K562 (cell line): ENCODE results near the gene ARL5C. TPM values are rescaled to one million over a fixed set of nuclear protein-coding genes. Genes with fewer than 3 reads are reported as not detected.

Source experiments
- ATAC-seq: fragments of 200-7000 bp; cut with Tn5 transposase; 3 replicates; pipeline ENCODE4 v1.9.1; 2020; ENCODE audit warnings: moderate library complexity
- BruUV-seq: library from RNA; stranded (reverse); fragments of 400-500 nt; replicated peaks from 2 replicates; lab custom pipeline; 2021; lab: Mats Ljungman, UMichigan
- CTCF ChIA-PET: fragments of 300-600 bp; formaldehyde crosslinking; extraction: SDS; loops from one replicate; lab custom pipeline; 2021; ENCODE audit warnings: low intra/inter-chr PET ratio; lab: Yijun Ruan, JAX
- POLR2A ChIA-PET: fragments of 300-600, 350-650 bp; sonication (Branson Sonifier 250); formaldehyde crosslinking; extraction: SDS; loops from one replicate; lab custom pipeline; 2021; ENCODE audit warnings: antibody characterized with exemption, inconsistent platforms; lab: Yijun Ruan, JAX
- DNase-seq, 4 experiments: peaks; one replicate each; pipeline versions ENCODE4 v3.0.0 to v3.0.0-alpha.2; 2011 to 2018; ENCODE audit warnings: low spot score in 3 of 4, mixed read lengths in 3 of 4; ENCODE audit errors: extremely low read depth in 1 of 4
- FAIRE-seq: peaks from 2 replicates; lab custom pipeline; 2011; peaks lifted over from hg19 to GRCh38; lab: Jason Lieb, UNC
- H2AFZ ChIP-seq: 2 replicates; pipeline ENCODE4 v1.6.0; 2011; ENCODE audit warnings: low read depth, low read length, control low read depth, inconsistent platforms
- H3K27ac ChIP-seq: fragments of 200-600 bp; 3 replicates; pipeline ENCODE4 v1.8.0; 2011; ENCODE audit warnings: low read depth, mild to moderate bottlenecking, control low read depth, inconsistent platforms, low read length, moderate library complexity, mixed read lengths; ENCODE audit errors: extremely low read depth
- H3K27me3 ChIP-seq, 2 experiments: fragments of 300-600 bp in 1 of 2; 2 replicates in 1 of 2; 3 replicates in 1 of 2; pipeline versions ENCODE4 v1.6.0 to v1.8.0; 2011; ENCODE audit warnings: inconsistent platforms in 2 of 2, low read length in 2 of 2, mild to moderate bottlenecking in 1 of 2, mixed read lengths in 1 of 2, moderate library complexity in 1 of 2; ENCODE audit not compliant: control insufficient read depth in 2 of 2, insufficient read depth in 2 of 2
- H3K36me3 ChIP-seq: fragments of 300-600 bp; 3 replicates; pipeline ENCODE4 v1.8.0; 2011; ENCODE audit warnings: mild to moderate bottlenecking, low read length, inconsistent platforms; ENCODE audit not compliant: control insufficient read depth, insufficient read depth
- H3K4me1 ChIP-seq, 2 experiments: fragments of 200-600 bp in 1 of 2; replicated peaks in 1 of 2; 2 replicates in 1 of 2; 3 replicates in 1 of 2; pipeline versions ENCODE4 v1.5.1 to v1.8.0; 2011; ENCODE audit warnings: inconsistent platforms in 2 of 2, low read length in 2 of 2, mild to moderate bottlenecking in 1 of 2, mixed read lengths in 1 of 2, moderate library complexity in 1 of 2; ENCODE audit not compliant: control insufficient read depth in 2 of 2, insufficient read depth in 2 of 2
- H3K4me2 ChIP-seq: 2 replicates; pipeline ENCODE4 v1.6.1; 2011; ENCODE audit warnings: low read length, control low read depth, inconsistent platforms, mixed read lengths; ENCODE audit not compliant: insufficient read depth
- H3K4me3 ChIP-seq: fragments of 200-600 bp; sonication (generic), shearing (Covaris generic); 2 replicates; pipeline ENCODE4 v1.5.1; 2016; ENCODE audit warnings: control low read depth, inconsistent platforms
- H3K79me2 ChIP-seq: fragments of 200-600 bp; 3 replicates; pipeline ENCODE4 v1.8.0; 2011; ENCODE audit warnings: low read length, inconsistent platforms; ENCODE audit not compliant: control insufficient read depth, insufficient read depth
- H3K9ac ChIP-seq, 2 experiments: 2 replicates each; pipeline versions ENCODE4 v1.6.0 to v1.6.1; 2011; ENCODE audit warnings: low read depth in 2 of 2, low read length in 2 of 2, control low read depth in 1 of 2, inconsistent platforms in 1 of 2, mild to moderate bottlenecking in 1 of 2, mixed read lengths in 1 of 2; ENCODE audit not compliant: insufficient read depth in 1 of 2
- H3K9me1 ChIP-seq: one replicate; pipeline ENCODE4 v1.6.0; 2011; ENCODE audit warnings: inconsistent platforms, mild to moderate bottlenecking, low read length, moderate library complexity; ENCODE audit not compliant: control insufficient read depth, insufficient read depth
- H3K9me3 ChIP-seq: replicated peaks from 2 replicates; pipeline ENCODE4 v1.5.1; 2011; ENCODE audit warnings: low read depth, low read length, inconsistent platforms; ENCODE audit not compliant: control insufficient read depth, insufficient read depth
- H4K20me1 ChIP-seq: replicated peaks from 2 replicates; pipeline ENCODE4 v1.6.1; 2011; ENCODE audit warnings: low read length, inconsistent platforms, mixed read lengths; ENCODE audit not compliant: control insufficient read depth, insufficient read depth
- BHLHE40 ChIP-seq: IDR thresholded peaks from 2 replicates; pipeline ENCODE4 v1.6.1; 2011; ENCODE audit warnings: low read length, improper control_type of control experiment
- FOXK2 ChIP-seq, 2 experiments: fragments of 450-650 bp; IDR thresholded peaks in 1 of 2; conservative IDR thresholded peaks in 1 of 2; 2 replicates each; pipeline ENCODE4 v1.6.1; 2016; ENCODE audit warnings: low read depth in 2 of 2, mild to moderate bottlenecking in 1 of 2
- MEIS2 ChIP-seq: fragments of 450-650 bp; IDR thresholded peaks from 2 replicates; pipeline ENCODE4 v1.6.1; 2014; ENCODE audit warnings: mild to moderate bottlenecking; ENCODE audit not compliant: partially characterized antibody
- POU5F1 ChIP-seq: fragments of 150-350 bp; IDR thresholded peaks from 2 replicates; pipeline ENCODE4 v1.6.1; 2014; ENCODE audit warnings: borderline replicate concordance, low read length, low read depth, mild to moderate bottlenecking; ENCODE audit not compliant: partially characterized antibody
- SIN3A ChIP-seq, 2 experiments: fragments of 150-350 bp in 1 of 2; IDR thresholded peaks; 2 replicates each; pipeline ENCODE4 v1.6.1; 2011 to 2016; ENCODE audit warnings: borderline replicate concordance in 2 of 2, low read depth in 2 of 2, low read length in 2 of 2, mild to moderate bottlenecking in 2 of 2, moderate library complexity in 2 of 2; ENCODE audit not compliant: control insufficient read depth in 1 of 2
- SMAD2 ChIP-seq: fragments of 150-350 bp; IDR thresholded peaks from 2 replicates; pipeline ENCODE4 v1.6.1; 2014; ENCODE audit warnings: low read depth, mild to moderate bottlenecking, low read length
- SMARCB1 ChIP-seq: IDR thresholded peaks from 2 replicates; pipeline ENCODE4 v1.6.1; 2011; ENCODE audit warnings: improper control_type of control experiment, low read depth; ENCODE audit not compliant: insufficient read length
- SMC3 ChIP-seq: conservative IDR thresholded peaks from 2 replicates; pipeline ENCODE4 v1.6.1; 2011; ENCODE audit warnings: low read depth, low read length, improper control_type of control experiment; ENCODE audit not compliant: insufficient read depth
- WGBS: fragments of 100-300 bp; shearing (Covaris generic); methylation state at CpG from one replicate; pipeline ENCODE4 v1.1.6; 2016; ENCODE audit warnings: low coverage, mixed read lengths; ENCODE audit not compliant: insufficient coverage; ENCODE audit errors: missing lambda C conversion rate; 5-methylcytosine and 5-hydroxymethylcytosine counted together
- in situ Hi-C: fragments of 300-500 bp; cut with MboI; formaldehyde crosslinking; loops from 4 replicates; pipeline ENCODE4 v1.15.0; 2018; ENCODE audit warnings: inconsistent platforms, mixed read lengths
- intact Hi-C: fragments of 100-400 bp; cut with micrococcal nuclease; formaldehyde crosslinking; loops from 2 replicates; pipeline ENCODE4 v1.14.2; 2022
- polyA plus RNA-seq, 8 experiments: library from polyadenylated mRNA; depleted of rRNA in 4 of 8; stranded (reverse) in 5 of 8; unstranded in 3 of 8; fragments of >200 nt; fragmentation: Nextera tagmentation in 2 of 8; fragmentation: Illumina TruSeq in 1 of 8; extraction: Ambion mirVana in 2 of 8; extraction: Trizol in 1 of 8; gene quantifications; 2 replicates each; pipeline versions ENCODE4 v1.2.1 to v1.2.3, GENCODE V29; 2011 to 2014; ENCODE audit warnings: inconsistent platforms in 1 of 8, missing spikeins in 1 of 8
- total RNA-seq, 7 experiments: library from RNA; depleted of rRNA in 6 of 7; stranded (reverse); fragments of >200 nt in 6 of 7; fragmentation: Illumina TruSeq in 2 of 7; extraction: Trizol in 2 of 7; gene quantifications; 2 replicates each; pipeline versions ENCODE4 v1.2.1 to v1.2.3, GENCODE V29; 2011 to 2021; ENCODE audit warnings: low replicate concordance in 1 of 7
- TF ChIP-seq, protein P1 (sequence below): IDR thresholded peaks from 2 replicates; pipeline ENCODE4 v1.6.1; 2016; ENCODE audit warnings: missing genetic modification characterization, missing compliant biosample characterization
- TF ChIP-seq, protein P2 (sequence below): fragments of 450-650 bp; IDR thresholded peaks from 2 replicates; pipeline ENCODE4 v1.6.1; 2016; ENCODE audit warnings: antibody characterized with exemption
- TF ChIP-seq, protein P3 (sequence below): fragments of 450-650 bp; IDR thresholded peaks from 2 replicates; pipeline ENCODE4 v1.7.1; 2018; ENCODE audit warnings: mild to moderate bottlenecking, low read depth; ENCODE audit not compliant: partially characterized antibody
- TF ChIP-seq, protein P4 (sequence below), 2 experiments: fragments of 250-450 bp in 1 of 2; fragments of 450-650 bp in 1 of 2; sonication (Bioruptor Pico) in 1 of 2; IDR thresholded peaks; 2 replicates each; pipeline versions ENCODE4 v1.6.1 to v1.8.0; 2016 to 2021; ENCODE audit warnings: mild to moderate bottlenecking in 2 of 2, moderate library complexity in 2 of 2, missing compliant biosample characterization in 1 of 2, missing genetic modification characterization in 1 of 2

ARL5C gene
- total and polyA plus RNA-seq, 9 of the 15 experiments (the other 6 are each of a cell fraction or from before 2014, with no cell fraction given) = not detected

DNA sequence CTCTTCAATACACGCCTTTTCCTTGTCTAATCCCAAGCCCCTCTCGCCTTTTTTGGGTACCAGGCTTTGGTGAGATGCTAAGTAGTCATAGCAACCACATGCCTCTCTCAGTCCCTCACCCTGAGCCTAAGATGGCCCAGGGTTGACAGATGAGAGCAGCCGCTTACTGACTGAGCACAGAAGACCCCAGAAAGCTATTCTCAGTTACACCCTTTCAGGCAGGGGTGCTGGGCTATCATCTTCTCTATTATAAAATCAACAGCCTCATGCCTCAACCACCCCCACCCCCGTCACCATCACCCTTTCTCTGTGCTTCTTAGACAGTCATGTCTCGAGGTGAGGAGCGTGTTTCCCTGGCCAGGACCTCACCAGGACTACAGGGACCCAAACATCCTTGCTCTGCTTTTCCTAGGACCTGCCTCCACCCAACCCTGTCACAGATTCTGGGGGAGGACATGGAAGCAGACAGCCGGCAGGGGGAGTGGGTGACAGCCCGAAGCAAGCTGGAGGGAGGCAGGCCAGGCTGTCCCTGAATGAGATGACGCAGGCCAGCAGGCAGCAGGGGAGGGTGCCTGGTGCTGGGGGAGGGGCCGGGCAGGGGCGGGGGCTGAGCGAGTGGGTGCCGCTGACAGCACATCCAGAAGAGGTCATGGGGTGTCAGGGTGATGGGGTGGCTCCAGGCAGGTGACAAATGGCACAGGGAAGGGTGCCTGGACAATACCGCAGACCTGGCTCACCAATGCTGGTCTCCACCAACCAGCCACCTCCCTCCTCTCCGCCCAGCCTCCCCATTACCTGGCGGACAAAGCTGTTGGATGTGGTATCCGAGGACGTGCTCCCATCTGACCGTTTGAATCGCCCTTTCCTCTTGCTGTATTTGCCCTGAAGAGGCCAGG is 28.4 kb upstream of the ARL5C start:
- peak; percentile 91 for FAIRE-seq
- ATAC-seq = peak; percentile 90
- in situ Hi-C loops = no loop called here
- Histone ChIP-seq H3K4me1 (peaks cover 33 to 48% of the 10 kb centered on the region in 2 experiments; a peak in 4 of 5 replicates), H3K27ac (no peak overlapping the region), H3K4me3 (no peak overlapping the region), H3K9me3 (no peaks in the 10 kb centered on the region), H3K36me3 (peaks cover 29% of the 10 kb centered on the region; the same call in 2 of the 3 replicates), H4K20me1 (no peaks in the 10 kb centered on the region), H3K9me1 (no peaks in the 10 kb centered on the region), H3K79me2 (peaks cover 18% of the 10 kb centered on the region; the same call in 2 of the 3 replicates), H3K27me3 (no peaks in the 10 kb centered on the region), H3K4me2 (peak overlapping the region; percentile 68), H3K9ac (peak overlapping the region in 1 of 2 experiments; percentile 83; a peak in 1 of 4 replicates), H2AFZ (no peak overlapping the region)
- 35% methylated on average over 17 of the region's 20 CpGs for WGBS
- intact Hi-C loops = no loop called here
- DNase-seq = peak; percentile 90 to 93 (median 90)
- ChIA-PET CTCF (interaction anchor here (0.7 kb wide), 1 partner anchor 37 kb away, joined by 3 read pairs; no protein-coding TSS in a partner anchor), POLR2A (interaction anchor here (0.6 to 1.3 kb wide), 4 partner anchors 10 to 285 kb away, joined by 3 to 4 read pairs (median 3); no protein-coding TSS in a partner anchor)
- BruUV-seq = no TSS peak
- TF ChIP-seq, protein P1, sequence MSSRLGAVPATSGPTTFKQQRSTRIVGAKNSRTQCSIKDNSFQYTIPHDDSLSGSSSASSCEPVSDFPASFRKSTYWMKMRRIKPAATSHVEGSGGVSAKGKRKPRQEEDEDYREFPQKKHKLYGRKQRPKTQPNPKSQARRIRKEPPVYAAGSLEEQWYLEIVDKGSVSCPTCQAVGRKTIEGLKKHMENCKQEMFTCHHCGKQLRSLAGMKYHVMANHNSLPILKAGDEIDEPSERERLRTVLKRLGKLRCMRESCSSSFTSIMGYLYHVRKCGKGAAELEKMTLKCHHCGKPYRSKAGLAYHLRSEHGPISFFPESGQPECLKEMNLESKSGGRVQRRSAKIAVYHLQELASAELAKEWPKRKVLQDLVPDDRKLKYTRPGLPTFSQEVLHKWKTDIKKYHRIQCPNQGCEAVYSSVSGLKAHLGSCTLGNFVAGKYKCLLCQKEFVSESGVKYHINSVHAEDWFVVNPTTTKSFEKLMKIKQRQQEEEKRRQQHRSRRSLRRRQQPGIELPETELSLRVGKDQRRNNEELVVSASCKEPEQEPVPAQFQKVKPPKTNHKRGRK (tag) = no peak
- TF ChIP-seq FOXK2 (conservative IDR thresholded peaks at IDR 0.05 in 1 of 2, IDR thresholded peaks at IDR 0.05 in 1 of 2; ENCODE audit: low read depth in 2 of 2) (no peak), POU5F1 (no peak), BHLHE40 (peak; percentile 19; the same call in 1 of the 2 replicates), SMAD2 (no peak), SMARCB1 (no peak), SIN3A (IDR thresholded peaks at IDR 0.05; ENCODE audit: borderline replicate concordance in 2 of 2, control insufficient read depth in 1 of 2, low read depth in 2 of 2, low read length in 2 of 2) (peak in 1 of 2 experiments; percentile 60; a peak in 1 of 4 replicates), SMC3 (peak; percentile 54; the same call in 1 of the 2 replicates), MEIS2 (peak; percentile 26)
- TF ChIP-seq, protein P2, sequence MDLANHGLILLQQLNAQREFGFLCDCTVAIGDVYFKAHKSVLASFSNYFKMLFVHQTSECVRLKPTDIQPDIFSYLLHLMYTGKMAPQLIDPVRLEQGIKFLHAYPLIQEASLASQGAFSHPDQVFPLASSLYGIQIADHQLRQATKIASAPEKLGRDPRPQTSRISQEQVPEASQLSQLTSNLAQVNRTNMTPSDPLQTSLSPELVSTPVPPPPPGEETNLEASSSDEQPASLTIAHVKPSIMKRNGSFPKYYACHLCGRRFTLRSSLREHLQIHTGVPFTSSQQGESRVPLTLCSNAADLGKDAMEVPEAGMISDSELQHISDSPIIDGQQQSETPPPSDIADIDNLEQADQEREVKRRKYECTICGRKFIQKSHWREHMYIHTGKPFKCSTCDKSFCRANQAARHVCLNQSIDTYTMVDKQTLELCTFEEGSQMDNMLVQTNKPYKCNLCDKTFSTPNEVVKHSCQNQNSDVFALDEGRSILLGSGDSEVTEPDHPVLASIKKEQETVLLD = no peak
- TF ChIP-seq, protein P3, sequence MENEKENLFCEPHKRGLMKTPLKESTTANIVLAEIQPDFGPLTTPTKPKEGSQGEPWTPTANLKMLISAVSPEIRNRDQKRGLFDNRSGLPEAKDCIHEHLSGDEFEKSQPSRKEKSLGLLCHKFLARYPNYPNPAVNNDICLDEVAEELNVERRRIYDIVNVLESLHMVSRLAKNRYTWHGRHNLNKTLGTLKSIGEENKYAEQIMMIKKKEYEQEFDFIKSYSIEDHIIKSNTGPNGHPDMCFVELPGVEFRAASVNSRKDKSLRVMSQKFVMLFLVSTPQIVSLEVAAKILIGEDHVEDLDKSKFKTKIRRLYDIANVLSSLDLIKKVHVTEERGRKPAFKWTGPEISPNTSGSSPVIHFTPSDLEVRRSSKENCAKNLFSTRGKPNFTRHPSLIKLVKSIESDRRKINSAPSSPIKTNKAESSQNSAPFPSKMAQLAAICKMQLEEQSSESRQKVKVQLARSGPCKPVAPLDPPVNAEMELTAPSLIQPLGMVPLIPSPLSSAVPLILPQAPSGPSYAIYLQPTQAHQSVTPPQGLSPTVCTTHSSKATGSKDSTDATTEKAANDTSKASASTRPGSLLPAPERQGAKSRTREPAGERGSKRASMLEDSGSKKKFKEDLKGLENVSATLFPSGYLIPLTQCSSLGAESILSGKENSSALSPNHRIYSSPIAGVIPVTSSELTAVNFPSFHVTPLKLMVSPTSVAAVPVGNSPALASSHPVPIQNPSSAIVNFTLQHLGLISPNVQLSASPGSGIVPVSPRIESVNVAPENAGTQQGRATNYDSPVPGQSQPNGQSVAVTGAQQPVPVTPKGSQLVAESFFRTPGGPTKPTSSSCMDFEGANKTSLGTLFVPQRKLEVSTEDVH = no peak
- TF ChIP-seq, protein P4, sequence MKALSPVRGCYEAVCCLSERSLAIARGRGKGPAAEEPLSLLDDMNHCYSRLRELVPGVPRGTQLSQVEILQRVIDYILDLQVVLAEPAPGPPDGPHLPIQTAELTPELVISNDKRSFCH (CRISPR knock-in tag; IDR thresholded peaks at IDR 0.05) = no peak
- TF ChIP-seq, protein P4 (tag; IDR thresholded peaks at IDR 0.05) = no peak
